Hepatocyte (in vitro differentiated cells): ENCODE data around the gene CTRL.

Experiments used
- CTCF ChIP-seq: fragments of 200-600 bp; sonication (generic); IDR thresholded peaks from 2 replicates; pipeline ENCODE4 v1.5.1; 2016; ENCODE audit warnings: antibody characterized with exemption, mild to moderate bottlenecking; ENCODE audit not compliant: poor library complexity
- EZH2phosphoT487 ChIP-seq: fragments of 200-600 bp; sonication (generic); IDR thresholded peaks from one replicate; pipeline ENCODE4 v1.6.1; 2018; ENCODE audit warnings: antibody characterized with exemption, mild to moderate bottlenecking, low read depth, moderate library complexity; ENCODE audit not compliant: unreplicated experiment, severe bottlenecking

- TF ChIP-seq CTCF (no peak), EZH2phosphoT487 (no peak)
These were observed 51.1 kb downstream of the CTRL start for GRCh38 chr16:67880584-67880983.
